ENCODE data around the gene SYT6.

The SYT6 gene

GRCh38 chr1:114118351-114118990, 35.2 kb downstream of the SYT6 start:
- DNase-seq (ENCODE audit: low read depth in 1 of 2, low spot score in 1 of 2), result no peak

GRCh38 chr1:114117654-114118053, 36.0 kb downstream of the SYT6 start:
- DNase-seq (ENCODE audit: low read depth in 1 of 2, low spot score in 1 of 2), result no peak

GRCh38 chr1:114116086-114116485, 37.6 kb downstream of the SYT6 start:
- DNase-seq (ENCODE audit: low read depth in 1 of 2, low spot score in 1 of 2), result no peak

GRCh38 chr1:114114185-114115094, 39.2 kb downstream of the SYT6 start:
- no peak for DNase-seq (ENCODE audit: low read depth in 1 of 2, low spot score in 1 of 2)

GRCh38 chr1:114113411-114114184, 40.1 kb downstream of the SYT6 start:
- no peak for DNase-seq (ENCODE audit: low read depth in 1 of 2, low spot score in 1 of 2)

GRCh38 chr1:114112775-114113174, 40.9 kb downstream of the SYT6 start:
- no peak for DNase-seq (ENCODE audit: low read depth in 1 of 2, low spot score in 1 of 2)

- no peak for DNase-seq (ENCODE audit: low read depth in 1 of 2, low spot score in 1 of 2)
Measured at GRCh38 chr1:114111731-114112641, 41.7 kb downstream of the SYT6 start.

GRCh38 chr1:114109981-114110380, 43.7 kb downstream of the SYT6 start:
- no peak for DNase-seq (ENCODE audit: low read depth in 1 of 2, low spot score in 1 of 2)

- DNase-seq (ENCODE audit: low read depth in 1 of 2, low spot score in 1 of 2), result no peak
Measured at GRCh38 chr1:114108751-114109255, 44.9 kb downstream of the SYT6 start.

GRCh38 chr1:114107474-114108435, 45.9 kb downstream of the SYT6 start:
- DNase-seq (ENCODE audit: low read depth in 1 of 2, low spot score in 1 of 2), result no peak

- DNase-seq (ENCODE audit: low read depth in 1 of 2, low spot score in 1 of 2), result no peak
Measured at GRCh38 chr1:114105421-114105979, 48.2 kb downstream of the SYT6 start.

- DNase-seq (ENCODE audit: low read depth in 1 of 2, low spot score in 1 of 2), result no peak
Measured at GRCh38 chr1:114104949-114105348, 48.7 kb downstream of the SYT6 start.

GRCh38 chr1:114103992-114104391, 49.7 kb downstream of the SYT6 start:
- DNase-seq (ENCODE audit: low read depth in 1 of 2, low spot score in 1 of 2), result no peak

- no peak for DNase-seq (ENCODE audit: low read depth in 1 of 2, low spot score in 1 of 2)
Measured at GRCh38 chr1:114102136-114102535, 51.5 kb downstream of the SYT6 start.

GRCh38 chr1:114100148-114100547, 53.5 kb downstream of the SYT6 start:
- no peak for DNase-seq (ENCODE audit: low read depth in 1 of 2, low spot score in 1 of 2)

GRCh38 chr1:114099268-114099667, 54.4 kb downstream of the SYT6 start:
- no peak for DNase-seq (ENCODE audit: low read depth in 1 of 2, low spot score in 1 of 2)

- DNase-seq (ENCODE audit: low read depth in 1 of 2, low spot score in 1 of 2), result no peak
Measured at GRCh38 chr1:114097109-114097508, 56.6 kb downstream of the SYT6 start.

GRCh38 chr1:114094675-114095074, 59.0 kb downstream of the SYT6 start:
- DNase-seq (ENCODE audit: low read depth in 1 of 2, low spot score in 1 of 2), result no peak

- no peak for DNase-seq (ENCODE audit: low read depth in 1 of 2, low spot score in 1 of 2)
Measured at GRCh38 chr1:114094363-114094634, 59.4 kb downstream of the SYT6 start.

Measured in activated T-helper 1 cell treated with anti-CD3 and anti-CD28 coated beads, Interleukin-2, amount 50 U/mL, for 16 hours (primary cell).